ENCODE results near the gene TAC3. TPM values are rescaled to one million over a fixed set of nuclear protein-coding genes. Genes with fewer than 3 reads are reported as not detected.

The TAC3 gene
- total and polyA plus RNA-seq, 9 donors, result 0.40 to 2.2 TPM; not detected in 7

DNA sequence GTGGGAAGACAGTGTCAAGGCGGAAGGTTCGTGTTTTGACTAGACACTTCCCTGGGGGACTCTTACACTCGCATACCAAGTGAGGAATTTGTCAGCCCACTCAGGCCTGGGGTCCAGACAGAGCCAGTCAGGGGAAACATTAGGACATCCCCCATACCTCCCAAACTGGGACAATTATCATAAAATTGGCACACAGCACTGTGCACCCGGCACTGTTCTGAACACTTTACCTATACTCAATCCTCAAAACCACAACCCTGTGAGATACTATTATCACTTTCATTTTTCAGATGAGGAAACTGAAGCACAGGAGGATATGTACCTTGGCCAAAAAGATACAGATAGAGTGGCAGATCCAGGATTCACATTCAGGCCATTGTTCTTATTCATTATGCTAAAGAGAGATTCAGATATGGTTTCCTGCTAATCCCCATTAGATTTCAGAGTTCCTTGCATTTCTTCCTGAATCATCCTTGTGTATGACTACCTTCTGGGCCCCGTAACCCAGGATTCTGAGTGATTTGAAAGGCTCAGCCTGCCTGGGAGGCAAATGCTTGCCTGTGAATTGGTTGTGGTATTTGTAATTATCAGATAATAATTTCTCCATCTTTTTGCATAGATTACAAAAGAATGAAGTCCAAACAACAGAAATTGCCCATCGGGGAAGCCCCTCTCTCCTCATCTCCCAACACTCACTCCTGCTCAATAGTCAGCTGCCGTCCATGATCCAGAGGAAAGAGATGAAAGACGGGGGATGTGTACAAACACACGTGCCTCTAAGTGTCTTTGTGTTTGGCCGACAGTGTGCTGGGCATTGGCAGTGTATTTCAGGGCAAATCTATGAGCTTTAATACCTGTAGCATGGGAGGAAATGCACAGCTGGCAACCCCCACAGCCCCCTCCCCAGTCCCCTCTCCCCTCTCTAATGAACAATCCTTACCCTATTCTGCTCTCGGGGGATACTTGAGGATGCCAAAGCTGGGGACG, 4.6 kb downstream of the TAC3 start:
- peaks cover 2% of the 10 kb centered on the region for H3K4me1 ChIP-seq (ENCODE audit: insufficient read depth)
- WGBS, 3 donors, result 42 to 50% (median 48%) methylated on average over 12 of the region's 12 CpGs
- no peak overlapping the region for H3K27ac ChIP-seq
- H3K36me3 ChIP-seq, result no peaks in the 10 kb centered on the region
- no peak for DNase-seq
- H3K9me3 ChIP-seq, result no peaks in the 10 kb centered on the region
- no peak overlapping the region for H3K4me3 ChIP-seq
- intact Hi-C loops (cut with DNase I), result no loop called here
- TF ChIP-seq, protein P1, sequence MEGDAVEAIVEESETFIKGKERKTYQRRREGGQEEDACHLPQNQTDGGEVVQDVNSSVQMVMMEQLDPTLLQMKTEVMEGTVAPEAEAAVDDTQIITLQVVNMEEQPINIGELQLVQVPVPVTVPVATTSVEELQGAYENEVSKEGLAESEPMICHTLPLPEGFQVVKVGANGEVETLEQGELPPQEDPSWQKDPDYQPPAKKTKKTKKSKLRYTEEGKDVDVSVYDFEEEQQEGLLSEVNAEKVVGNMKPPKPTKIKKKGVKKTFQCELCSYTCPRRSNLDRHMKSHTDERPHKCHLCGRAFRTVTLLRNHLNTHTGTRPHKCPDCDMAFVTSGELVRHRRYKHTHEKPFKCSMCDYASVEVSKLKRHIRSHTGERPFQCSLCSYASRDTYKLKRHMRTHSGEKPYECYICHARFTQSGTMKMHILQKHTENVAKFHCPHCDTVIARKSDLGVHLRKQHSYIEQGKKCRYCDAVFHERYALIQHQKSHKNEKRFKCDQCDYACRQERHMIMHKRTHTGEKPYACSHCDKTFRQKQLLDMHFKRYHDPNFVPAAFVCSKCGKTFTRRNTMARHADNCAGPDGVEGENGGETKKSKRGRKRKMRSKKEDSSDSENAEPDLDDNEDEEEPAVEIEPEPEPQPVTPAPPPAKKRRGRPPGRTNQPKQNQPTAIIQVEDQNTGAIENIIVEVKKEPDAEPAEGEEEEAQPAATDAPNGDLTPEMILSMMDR (IDR thresholded peaks at IDR 0.05), result no peak
- TF ChIP-seq EP300 (IDR thresholded peaks at IDR 0.05) (no peak), POLR2A (IDR thresholded peaks at IDR 0.05) (no peak)
- H3K27me3 ChIP-seq, result no peaks in the 10 kb centered on the region

DNA sequence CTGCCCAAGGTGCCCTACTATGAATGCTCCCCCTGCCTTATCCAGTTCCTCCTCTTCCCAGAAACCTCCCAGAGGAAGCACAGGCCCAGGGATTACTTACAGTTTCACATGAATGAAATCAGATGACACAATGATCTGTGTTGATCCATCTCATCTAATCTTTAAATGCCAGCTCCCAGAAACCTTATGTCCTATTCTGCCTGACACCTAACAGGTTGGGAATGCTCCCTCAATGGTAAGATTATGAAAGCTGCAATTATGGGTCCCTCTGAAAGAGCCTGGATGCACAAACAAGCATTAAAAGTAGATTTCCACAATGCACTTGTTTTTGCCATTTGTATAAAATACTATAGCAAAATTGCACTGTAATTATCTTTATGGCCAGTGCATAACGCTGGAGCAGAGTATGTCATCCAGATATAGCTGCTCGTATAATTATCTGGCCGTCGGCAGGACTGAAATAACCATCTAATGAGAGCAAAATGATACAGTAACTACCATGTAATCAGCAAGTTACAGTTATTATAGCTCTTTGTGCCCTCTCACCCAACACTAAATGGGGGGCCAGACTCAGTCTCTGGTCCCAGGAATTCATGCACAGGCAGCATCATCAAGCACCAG, 5.6 kb downstream of the TAC3 start:
- TF ChIP-seq, protein P1 (IDR thresholded peaks at IDR 0.05), result no peak
- no peak for TF ChIP-seq EP300 (IDR thresholded peaks at IDR 0.05)
- TF ChIP-seq POLR2A (IDR thresholded peaks at IDR 0.05), result no peak
- H3K27me3 ChIP-seq, result no peaks in the 10 kb centered on the region
- no peaks in the 10 kb centered on the region for H3K9me3 ChIP-seq
- peaks cover 2% of the 10 kb centered on the region for H3K4me1 ChIP-seq (ENCODE audit: insufficient read depth)
- 68 to 75% (median 69%) methylated on average over 4 of the region's 4 CpGs for WGBS, 3 donors
- intact Hi-C loops (cut with DNase I), result no loop called here
- no peak overlapping the region for H3K27ac ChIP-seq
- no peak for DNase-seq
- H3K36me3 ChIP-seq, result no peaks in the 10 kb centered on the region
- no peak overlapping the region for H3K4me3 ChIP-seq

DNA sequence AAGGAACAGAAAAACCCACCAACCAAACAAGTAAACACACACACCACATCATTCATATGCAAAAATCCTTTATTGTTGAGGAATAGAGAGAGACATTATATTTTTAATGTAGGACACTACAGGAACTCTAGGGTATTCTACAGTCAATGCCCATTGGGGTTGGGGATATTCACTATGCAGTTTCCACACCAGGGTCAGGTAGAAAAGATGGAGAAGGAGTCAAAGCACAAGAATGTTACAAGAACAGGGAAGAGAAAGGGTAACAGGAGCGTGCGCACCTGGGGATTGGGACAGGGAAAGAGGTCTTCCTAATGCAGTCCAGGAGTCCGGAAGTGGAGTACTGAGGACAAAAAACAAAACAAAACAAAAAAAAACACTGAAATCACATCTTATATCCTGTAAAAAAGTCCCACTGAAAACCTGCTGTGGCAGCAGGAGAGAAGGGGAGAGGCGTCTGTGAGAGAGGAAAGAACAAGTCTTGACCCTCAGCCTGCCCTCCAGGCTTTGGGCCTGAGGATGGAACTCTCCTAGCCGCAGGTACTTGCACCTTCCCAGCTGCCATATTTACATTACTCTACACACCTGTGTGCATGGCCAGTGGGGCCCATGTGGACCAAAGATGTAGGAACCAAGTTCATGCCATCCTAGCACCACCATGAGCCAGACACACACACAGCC, 6.2 kb downstream of the TAC3 start:
- H3K27ac ChIP-seq, result no peak overlapping the region
- no peak for TF ChIP-seq POLR2A (IDR thresholded peaks at IDR 0.05)
- TF ChIP-seq, protein P1 (IDR thresholded peaks at IDR 0.05), result no peak
- no peak for TF ChIP-seq EP300 (IDR thresholded peaks at IDR 0.05)
- no peaks in the 10 kb centered on the region for H3K36me3 ChIP-seq
- no peaks in the 10 kb centered on the region for H3K27me3 ChIP-seq
- no peaks in the 10 kb centered on the region for H3K9me3 ChIP-seq
- intact Hi-C loops (cut with DNase I), result loop anchor here in 1 of 4 donors (5.0 kb wide), 1 partner anchor 102 kb away; the partner anchor contains the start of gene STAT6
- no peak overlapping the region for H3K4me3 ChIP-seq
- DNase-seq, result no peak
- 85 to 92% (median 87%) methylated on average over 5 of the region's 5 CpGs for WGBS, 3 donors
- H3K4me1 ChIP-seq (ENCODE audit: insufficient read depth), result peaks cover 2% of the 10 kb centered on the region

DNA sequence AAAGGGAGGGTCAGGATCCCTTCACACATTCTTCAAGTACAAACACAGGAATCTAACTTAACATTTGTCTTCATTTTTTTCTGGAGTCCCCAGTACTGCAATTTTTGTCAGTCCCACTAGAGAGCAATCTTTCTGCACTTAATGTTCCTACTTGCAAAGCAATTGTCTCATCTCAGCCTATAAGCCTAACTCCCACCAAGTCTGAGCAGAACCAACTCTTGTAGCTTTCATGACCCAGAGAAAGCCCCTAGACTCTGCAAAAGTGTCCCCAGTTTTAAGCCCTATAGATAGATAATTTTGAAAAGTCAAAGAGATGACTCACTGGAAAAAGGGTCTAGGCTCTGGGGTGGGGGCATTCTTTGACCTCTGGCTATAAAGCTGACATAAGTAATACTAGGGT, 8.2 kb downstream of the TAC3 start:
- no peaks in the 10 kb centered on the region for H3K36me3 ChIP-seq
- H3K4me1 ChIP-seq (ENCODE audit: insufficient read depth), result peaks cover 2% of the 10 kb centered on the region
- intact Hi-C loops (cut with DNase I), result loop anchor here in 1 of 4 donors (5.0 kb wide), 1 partner anchor 104 kb away; the partner anchor contains the start of gene STAT6
- no peak overlapping the region for H3K27ac ChIP-seq
- no peaks in the 10 kb centered on the region for H3K27me3 ChIP-seq
- no peaks in the 10 kb centered on the region for H3K9me3 ChIP-seq
- H3K4me3 ChIP-seq, result no peak overlapping the region
- TF ChIP-seq, protein P1 (IDR thresholded peaks at IDR 0.05), result no peak
- TF ChIP-seq POLR2A (IDR thresholded peaks at IDR 0.05), result no peak
- TF ChIP-seq EP300 (IDR thresholded peaks at IDR 0.05), result no peak
- DNase-seq, result no peak

All from ovary (tissue), 9 donors.